Heart right ventricle (tissue), 16 donors: ENCODE data around the gene PEA15. TPM values are rescaled to one million over a fixed set of nuclear protein-coding genes. Genes with fewer than 3 reads are reported as not detected.

Experiments
- ATAC-seq, 8 donors: fragments of 200-7000 bp; cut with Tn5 transposase; one replicate each; pipeline ENCODE4 v1.9.1; 2020; ENCODE audit warnings: mild to moderate bottlenecking in 8 of 8, moderate library complexity in 8 of 8, moderate number of reproducible peaks in 1 of 8
- DNase-seq, 2 donors: peaks; one replicate each; pipeline ENCODE4 v3.0.0-alpha.2; 2020
- H3K27ac ChIP-seq, 10 donors: fragments of 200-600 bp; sonication (generic) in 2 of 10; one replicate each; pipeline versions ENCODE4 v1.5.0 to v1.8.0; 2020 to 2022; ENCODE audit warnings: mild to moderate bottlenecking in 3 of 10
- H3K27me3 ChIP-seq, 7 donors: fragments of 200-600 bp; one replicate each; pipeline ENCODE4 v1.8.0; 2021 to 2022; ENCODE audit warnings: mild to moderate bottlenecking in 2 of 7
- H3K36me3 ChIP-seq, 9 donors: fragments of 200-600 bp; sonication (generic) in 1 of 9; one replicate each; pipeline versions ENCODE4 v1.5.0 to v1.8.0; 2020 to 2022; ENCODE audit warnings: mild to moderate bottlenecking in 2 of 9
- H3K4me1 ChIP-seq, 9 donors: fragments of 200-600 bp; sonication (generic) in 1 of 9; one replicate each; pipeline versions ENCODE4 v1.5.0 to v1.8.0; 2020 to 2022; ENCODE audit warnings: mild to moderate bottlenecking in 4 of 9
- H3K4me3 ChIP-seq, 10 donors: fragments of 200-600 bp; sonication (generic) in 2 of 10; one replicate each; pipeline versions ENCODE4 v1.5.0 to v1.8.0; 2020 to 2022; ENCODE audit warnings: mild to moderate bottlenecking in 7 of 10, moderate library complexity in 2 of 10
- H3K9me3 ChIP-seq, 11 donors: fragments of 200-600 bp in 10 of 11; sonication (generic) in 2 of 11; one replicate each; pipeline versions ENCODE4 v1.5.0 to v1.8.0; 2013 to 2022; ENCODE audit warnings: mild to moderate bottlenecking in 2 of 11, control low read depth in 1 of 11, moderate library complexity in 1 of 11
- CTCF ChIP-seq, 9 donors: fragments of 200-600 bp; sonication (generic) in 2 of 9; IDR thresholded peaks; one replicate each; pipeline versions ENCODE4 v1.5.0 to v1.8.0; 2021 to 2022; ENCODE audit warnings: antibody characterized with exemption in 9 of 9, mild to moderate bottlenecking in 5 of 9, moderate library complexity in 1 of 9
- WGBS, 2 donors: extraction: QIAGEN DNeasy Blood & Tissue Kit; methylation state at CpG; one replicate each; pipeline ENCODE4 v1.1.7; 2013; ENCODE audit warnings: inconsistent platforms in 1 of 2; 5-methylcytosine and 5-hydroxymethylcytosine counted together
- intact Hi-C, 10 donors: fragments of 100-400 bp; cut with DNase I; formaldehyde crosslinking; loops; one replicate each; pipeline versions ENCODE4 v1.11.1 to v1.14.2; 2022
- long read RNA-seq, 3 donors: library from polyadenylated mRNA; unstranded; transcript quantifications; one replicate each; pipeline ENCODE4 v2.0.0, GENCODE V29; 2020 to 2021
- polyA plus RNA-seq, 2 donors: library from polyadenylated mRNA; stranded (reverse); fragments of 200-250 nt; gene quantifications; one replicate each; pipeline ENCODE4 v1.2.3, GENCODE V29; 2013
- total RNA-seq, 10 donors: library from RNA; stranded (reverse); fragmentation: NEBNext Ultra II Directional in 3 of 10; extraction: Animal tissue kit (Norgen Biotek cat#: 25700) in 3 of 10; gene quantifications; one replicate each; pipeline versions ENCODE4 v1.2.1 to v1.2.4, GENCODE V29; 2021 to 2023
- donor health status: Arrhythmogenic right ventricular cardiomyopathy.
- donor health status: ischemic (EF 13 %, LVEDD 7.1; RV severe dilation, severe dysfunction).
- donor health status: healthy with polysubstance abuse.
- donor health status: DM: no; HTN: yes; CAD: no.
- donor health status: DM: no; HTN: no; CAD: no.
- donor health status: ischemic (EF 25% LVEDD 6.9; RV normal size, moderate dysfunction).
- donor health status: ischemic (EF 25% LVEDD 5.7; RV mildly dilated, moderate dysfunction).
- donor health status: healthy.
- donor health status: DM: yes; HTN: yes; CAD: no.
- donor health status: Ischemic cardiomyopathy.
- donor health status: ischemic (EF 35%, LVEDD 5.7; RV mildly dilated, moderate dysfunction).
- donor health status: nonischemic (EF 11% LVEDD 7.7; RV severe dilation, severe dysfunction).
- donor health status: DM: yes; HTN: yes; CAD: no.
- donor health status: PGD.
- donor health status: ischemic (EF 29% LVEDD 5.4; RV normal size, mild dysfunction).
- donor health status: nonischemic (EF 23%, LVEDD 6.1; RV moderate dilation, normal function).

The PEA15 gene
- total RNA-seq (100 to 1,000 TPM; 213 to 451 (median 271) TPM), polyA plus RNA-seq (100 to 1,000 TPM; 244 to 536 TPM)
- long read RNA-seq, donor 1, transcript PEA15-201 (4 exons, 2,471 nt), result major isoform, 116 of 224 reads
- long read RNA-seq, donor 1, partial matches to known transcripts, result 105 of 224 reads
- long read RNA-seq, donor 1, other reads (novel, unspliced or antisense), result 0 of 224 reads
- long read RNA-seq, donor 2, transcript PEA15-201 (4 exons, 2,471 nt), result major isoform, 88 of 171 reads
- long read RNA-seq, donor 2, partial matches to known transcripts, result 80 of 171 reads
- long read RNA-seq, donor 2, other reads (novel, unspliced or antisense), result 1 of 171 reads
- long read RNA-seq, donor 3, transcript PEA15-203 (4 exons, 1,021 nt), result minor isoform, 5 of 294 reads
- long read RNA-seq, donor 3, transcript PEA15-201 (4 exons, 2,471 nt), result major isoform, 209 of 294 reads
- long read RNA-seq, donor 3, partial matches to known transcripts, result 79 of 294 reads
- long read RNA-seq, donor 3, other reads (novel, unspliced or antisense), result 1 of 294 reads

GRCh38 chr1:160205242-160206035 is at the start of gene PEA15:
Gene PEA15, plus strand, starts transcription at chr1:160205384. Its CDS starts 6,161 bp downstream, at chr1:160211545.
- Histone ChIP-seq H3K27me3 (no peaks in the 10 kb centered on the region), H3K4me1 (peaks cover 41 to 61% (median 54%) of the 10 kb centered on the region in 9 donors), H3K36me3 (peaks cover 0 to 39% (median 0%) of the 10 kb centered on the region in 9 donors), H3K27ac (peak within 1 kb of the TSS; percentile 73 to 98 (median 96)), H3K9me3 (no peaks in the 10 kb centered on the region), H3K4me3 (peak within 1 kb of the TSS; percentile 75 to 98 (median 90))
- intact Hi-C loops, result loop anchor here in 1 of 10 donors (5.0 kb wide), 2 partner anchors 57 to 103 kb away; partner anchors contain the start of gene DCAF8
- ATAC-seq (peak; percentile 74 to 91 (median 86)), DNase-seq (peak; percentile 84 to 85)
- TF ChIP-seq CTCF (IDR thresholded peaks at IDR 0.05), result no peak
- WGBS, 2 donors, result 0 to 1% methylated on average over 65 to 76 of the region's 76 CpGs

- H3K9me3 ChIP-seq, result no peaks in the 10 kb centered on the region
- H3K27ac ChIP-seq, result no peak overlapping the region
- DNase-seq (no peak), ATAC-seq (no peak)
- intact Hi-C loops, result no loop called here
- peaks cover 0 to 4% (median 0%) of the 10 kb centered on the region in 9 donors for H3K4me1 ChIP-seq
- no peaks in the 10 kb centered on the region for H3K27me3 ChIP-seq
- 81% methylated on average over 5 of the region's 5 CpGs for WGBS, 2 donors
- no peak overlapping the region for H3K4me3 ChIP-seq
- no peak for TF ChIP-seq CTCF (IDR thresholded peaks at IDR 0.05)
- H3K36me3 ChIP-seq, result no peaks in the 10 kb centered on the region
Measured at GRCh38 chr1:160156361-160156760, 48.8 kb upstream of the PEA15 start.

- Histone ChIP-seq H3K36me3 (no peaks in the 10 kb centered on the region), H3K9me3 (no peaks in the 10 kb centered on the region), H3K27me3 (no peaks in the 10 kb centered on the region), H3K4me1 (peaks cover 0 to 1% (median 0%) of the 10 kb centered on the region in 9 donors), H3K4me3 (no peak overlapping the region), H3K27ac (no peak overlapping the region)
- DNase-seq (no peak), ATAC-seq (no peak)
- WGBS, 2 donors, result 78 to 93% methylated on average over 4 of the region's 4 CpGs
- TF ChIP-seq CTCF (IDR thresholded peaks at IDR 0.05), result no peak
- intact Hi-C loops, result no loop called here
Measured at GRCh38 chr1:160157174-160157573, 48.0 kb upstream of the PEA15 start.

GRCh38 chr1:160158031-160158430 is 47.2 kb upstream of the PEA15 start:
- 68 to 80% methylated on average over 3 of the region's 3 CpGs for WGBS, 2 donors
- Histone ChIP-seq H3K27me3 (no peaks in the 10 kb centered on the region), H3K9me3 (no peaks in the 10 kb centered on the region), H3K36me3 (no peaks in the 10 kb centered on the region), H3K27ac (no peak overlapping the region), H3K4me3 (no peak overlapping the region), H3K4me1 (peaks cover 0 to 5% (median 0%) of the 10 kb centered on the region in 9 donors)
- intact Hi-C loops, result no loop called here
- DNase-seq (no peak), ATAC-seq (no peak)
- no peak for TF ChIP-seq CTCF (IDR thresholded peaks at IDR 0.05)
